Stimulated activated CD4-positive, alpha-beta T cell treated with anti-CD3 and anti-CD28 coated beads, Interleukin-15, amount 100 ng/mL, for 48 hours (primary cell): ENCODE data around the gene FMO2.

Source experiments
- DNase-seq, 2 donors: peaks; one replicate each; pipeline ENCODE4 v3.0.0-alpha.2; 2020; ENCODE audit warnings: low read depth in 2 of 2

Gene FMO2

GRCh38 chr1:171185091-171185490, at the start of gene FMO2:
TSS of gene FMO2 (plus strand) at chr1:171185300. CDS start at chr1:171185714, 414 bp downstream.
- DNase-seq, result no peak

- no peak for DNase-seq
These were observed 47.5 kb upstream of the FMO2 start for GRCh38 chr1:171137580-171137979.

- no peak for DNase-seq
These were observed 46.1 kb upstream of the FMO2 start for GRCh38 chr1:171138980-171139379.

- DNase-seq, result no peak
These were observed 45.2 kb upstream of the FMO2 start for GRCh38 chr1:171139890-171140289.

GRCh38 chr1:171140401-171140800, 44.7 kb upstream of the FMO2 start:
- DNase-seq, result no peak

- DNase-seq, result no peak
These were observed 44.0 kb upstream of the FMO2 start for GRCh38 chr1:171140956-171141687.

GRCh38 chr1:171141688-171142415, 43.2 kb upstream of the FMO2 start:
- no peak for DNase-seq

GRCh38 chr1:171142416-171143385, 42.4 kb upstream of the FMO2 start:
- no peak for DNase-seq

- DNase-seq, result no peak
These were observed 34.9 kb upstream of the FMO2 start for GRCh38 chr1:171150156-171150555.

- no peak for DNase-seq
These were observed 32.6 kb upstream of the FMO2 start for GRCh38 chr1:171152549-171152948.

- DNase-seq, result no peak
These were observed 29.6 kb upstream of the FMO2 start for GRCh38 chr1:171155484-171155883.

- DNase-seq, result no peak
These were observed 27.0 kb upstream of the FMO2 start for GRCh38 chr1:171158096-171158495.

- no peak for DNase-seq
These were observed 26.5 kb upstream of the FMO2 start for GRCh38 chr1:171158551-171158950.

- no peak for DNase-seq
These were observed 26.0 kb upstream of the FMO2 start for GRCh38 chr1:171159148-171159547.

GRCh38 chr1:171160211-171160610, 24.9 kb upstream of the FMO2 start:
- DNase-seq, result no peak

- DNase-seq, result no peak
These were observed 24.3 kb upstream of the FMO2 start for GRCh38 chr1:171160639-171161354.

GRCh38 chr1:171161431-171161830, 23.7 kb upstream of the FMO2 start:
- DNase-seq, result no peak

- no peak for DNase-seq
These were observed 18.7 kb upstream of the FMO2 start for GRCh38 chr1:171166361-171166760.

- DNase-seq, result no peak
These were observed 17.3 kb upstream of the FMO2 start for GRCh38 chr1:171167785-171168184.

- DNase-seq, result no peak
These were observed 12.6 kb upstream of the FMO2 start for GRCh38 chr1:171172471-171172870.

GRCh38 chr1:171173069-171173468, 12.0 kb upstream of the FMO2 start:
- DNase-seq, result no peak
